Mononuclear cell (primary cell): ENCODE data around the gene MICU2. TPM values are rescaled to one million over a fixed set of nuclear protein-coding genes. Genes with fewer than 3 reads are reported as not detected.
"Not testable (repeated sequence)": the region's sequence is repeated elsewhere in the genome, so short reads cannot be mapped to it uniquely, and the experiment has no call there.

Experiments used
- H3K27me3 ChIP-seq: 2 replicates; pipeline ENCODE4 v1.6.0; 2011; ENCODE audit warnings: low read length, control low read depth; ENCODE audit not compliant: insufficient read depth
- H3K4me1 ChIP-seq: 2 replicates; pipeline ENCODE4 v1.5.1; 2011; ENCODE audit warnings: mild to moderate bottlenecking, low read length, control low read depth; ENCODE audit not compliant: insufficient read depth
- H3K4me3 ChIP-seq: 2 replicates; pipeline ENCODE4 v1.5.1; 2011; ENCODE audit warnings: mild to moderate bottlenecking, low read length, moderate library complexity
- H3K9me3 ChIP-seq: 2 replicates; pipeline ENCODE4 v1.5.1; 2011; ENCODE audit warnings: low read depth, mild to moderate bottlenecking, control low read depth, low read length
- total RNA-seq: library from RNA; depleted of rRNA; stranded (reverse); fragments of >200 nt; gene quantifications from one replicate; pipeline ENCODE4 v1.2.3, GENCODE V29; 2012

Gene MICU2
- total RNA-seq, 1 donor, result 60.3 TPM

DNA sequence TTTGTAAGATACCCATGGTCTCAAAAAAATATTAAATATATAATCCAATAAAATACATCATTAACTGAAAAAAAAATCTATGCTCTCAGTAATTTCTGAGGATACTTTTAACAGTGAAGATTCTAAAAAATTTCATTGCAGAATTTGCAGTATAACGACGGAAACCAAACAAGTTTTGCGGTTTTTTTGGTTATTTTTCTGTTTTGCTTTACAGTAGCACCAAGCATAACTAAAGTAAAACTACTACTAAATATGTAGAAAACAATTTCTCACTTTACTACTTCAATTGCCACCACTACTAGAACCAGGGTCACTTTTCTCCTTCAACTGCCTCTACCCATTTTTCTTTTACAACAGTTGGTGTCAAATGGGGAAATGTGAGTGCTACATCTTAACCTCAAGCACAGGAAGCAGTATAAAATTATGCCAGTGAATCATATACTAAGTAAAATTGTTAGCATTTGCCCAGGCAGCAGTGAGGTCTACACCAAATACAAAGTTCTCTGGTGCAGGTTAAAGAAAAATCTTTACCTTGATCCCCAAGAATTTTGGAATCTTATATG is 24.1 kb downstream of the MICU2 start:
- H3K4me3 ChIP-seq, result no peak overlapping the region
- H3K4me1 ChIP-seq, result peaks cover 13% of the 10 kb centered on the region
- H3K27me3 ChIP-seq, result no peaks in the 10 kb centered on the region
- peaks cover 12% of the 10 kb centered on the region for H3K9me3 ChIP-seq

DNA sequence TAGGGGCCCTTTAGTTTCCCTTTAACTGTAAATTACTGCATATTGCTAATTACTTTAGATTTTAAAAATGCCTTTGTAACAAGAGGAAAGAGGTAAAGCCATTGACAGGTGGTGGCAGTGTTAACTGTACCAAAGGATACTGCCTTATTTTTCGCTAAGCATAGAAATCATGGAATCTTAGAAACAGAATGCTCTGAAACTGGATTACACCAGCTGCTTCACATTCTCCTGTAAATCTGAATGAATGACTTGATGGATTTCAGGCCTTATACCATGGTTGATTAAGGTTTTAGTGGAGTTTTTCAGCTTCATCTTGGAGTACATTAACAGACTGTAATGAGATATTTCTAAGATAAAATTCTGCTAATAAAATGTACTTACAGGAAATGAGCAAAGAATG is 25.2 kb downstream of the MICU2 start:
- no peaks in the 10 kb centered on the region for H3K27me3 ChIP-seq
- peaks cover 13% of the 10 kb centered on the region for H3K4me1 ChIP-seq
- H3K9me3 ChIP-seq, result peaks cover 12% of the 10 kb centered on the region
- no peak overlapping the region for H3K4me3 ChIP-seq

DNA sequence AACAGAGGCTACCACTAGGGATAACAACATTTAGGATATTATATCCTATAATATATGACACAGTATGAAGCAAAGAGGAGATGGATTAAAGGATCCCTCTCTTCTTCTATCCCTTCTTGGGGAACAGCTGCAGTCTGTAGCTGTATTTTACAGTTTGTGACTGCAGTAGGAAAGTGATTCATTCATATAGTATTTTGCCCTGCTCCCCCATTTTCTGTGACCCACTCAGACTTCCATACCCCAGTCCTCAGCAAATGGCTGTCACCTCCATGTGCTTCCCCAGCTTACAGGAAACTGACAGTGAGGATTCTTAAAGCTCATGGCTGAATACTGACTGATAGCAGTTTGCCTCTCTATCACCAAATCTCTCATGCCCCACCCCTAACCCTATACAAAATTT is 27.5 kb downstream of the MICU2 start:
- H3K9me3 ChIP-seq, result no peaks in the 10 kb centered on the region
- H3K4me3 ChIP-seq, result no peak overlapping the region
- no peaks in the 10 kb centered on the region for H3K27me3 ChIP-seq
- H3K4me1 ChIP-seq, result peaks cover 13% of the 10 kb centered on the region

DNA sequence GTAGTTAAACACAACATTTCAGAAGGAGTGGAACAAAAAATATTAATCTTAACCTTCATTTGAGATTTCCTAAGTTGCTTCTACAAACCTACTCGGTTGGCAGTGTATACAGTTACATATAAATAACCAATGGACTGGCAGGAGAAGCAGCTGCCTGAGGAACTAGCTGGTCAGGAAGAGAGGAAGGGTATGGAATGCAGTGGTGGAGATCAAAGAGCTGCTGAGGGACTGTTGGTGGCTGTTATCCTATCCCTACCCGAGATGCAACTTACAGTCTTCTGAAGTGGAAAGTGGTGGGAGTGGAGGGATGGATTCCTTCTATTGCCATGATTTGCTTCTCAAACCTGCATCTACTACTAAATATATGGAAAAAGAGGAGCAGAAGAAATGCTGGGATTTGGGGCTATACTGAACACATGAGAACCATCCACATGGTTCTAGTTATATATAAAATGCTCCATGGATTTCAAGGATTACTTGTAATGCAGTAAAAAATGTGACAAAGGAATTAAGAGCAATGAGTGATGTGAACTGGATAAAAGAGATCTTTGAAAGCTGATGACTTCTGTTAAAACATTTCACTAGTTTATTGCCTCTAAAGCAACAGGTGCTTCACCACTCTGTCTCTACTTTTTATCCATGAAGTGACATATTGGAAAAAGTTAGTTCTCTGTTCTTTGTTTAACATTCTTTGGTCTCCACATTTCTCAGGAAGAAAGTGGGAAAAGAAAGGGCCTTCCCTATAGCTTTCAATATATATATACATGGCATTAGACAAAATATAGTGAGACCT is 29.9 kb downstream of the MICU2 start:
- H3K4me3 ChIP-seq, result no peak overlapping the region
- H3K27me3 ChIP-seq, result no peaks in the 10 kb centered on the region
- H3K4me1 ChIP-seq, result peaks cover 3% of the 10 kb centered on the region
- no peaks in the 10 kb centered on the region for H3K9me3 ChIP-seq

DNA sequence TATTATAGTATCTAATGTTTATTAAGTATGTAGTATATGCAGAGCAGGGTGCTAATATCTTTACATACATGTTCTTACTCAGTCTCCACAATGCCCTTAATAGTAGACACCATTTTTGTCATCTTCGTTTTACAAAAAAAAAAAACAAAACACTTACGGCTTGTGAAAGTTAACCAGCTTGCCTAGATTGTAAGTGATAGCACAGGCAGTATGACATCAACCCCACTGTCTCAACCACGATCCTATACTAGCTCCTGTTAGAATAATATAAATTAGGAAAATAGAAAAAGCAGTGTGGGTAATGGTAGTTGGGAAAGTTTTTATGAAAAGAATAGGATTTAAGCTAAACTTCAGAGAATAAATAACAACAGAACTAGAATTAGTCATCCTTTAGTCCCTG is 34.3 kb downstream of the MICU2 start:
- H3K4me1 ChIP-seq, result no peaks in the 10 kb centered on the region
- no peaks in the 10 kb centered on the region for H3K27me3 ChIP-seq
- no peaks in the 10 kb centered on the region for H3K9me3 ChIP-seq
- no peak overlapping the region for H3K4me3 ChIP-seq

DNA sequence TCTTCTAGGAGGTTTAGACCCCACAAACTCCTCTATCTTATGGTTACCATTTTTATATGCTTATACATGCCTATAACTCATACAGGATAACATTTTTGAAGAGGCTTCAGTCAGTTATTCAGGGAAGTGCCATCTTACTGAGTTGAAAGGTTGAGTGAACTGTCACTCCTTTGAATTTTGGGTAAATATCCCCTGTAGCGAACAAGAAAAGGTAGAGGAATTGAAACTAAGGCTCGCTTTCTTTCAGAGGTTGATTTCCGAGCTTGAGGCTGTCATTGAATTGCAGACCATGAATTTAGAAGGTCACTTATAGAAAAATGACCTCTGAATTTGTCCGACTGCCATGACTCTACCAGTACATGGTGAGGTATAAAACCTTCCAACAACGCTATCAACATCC is 35.1 kb downstream of the MICU2 start:
- Histone ChIP-seq H3K4me1 (no peaks in the 10 kb centered on the region), H3K4me3 (no peak overlapping the region), H3K27me3 (no peaks in the 10 kb centered on the region), H3K9me3 (no peaks in the 10 kb centered on the region)

DNA sequence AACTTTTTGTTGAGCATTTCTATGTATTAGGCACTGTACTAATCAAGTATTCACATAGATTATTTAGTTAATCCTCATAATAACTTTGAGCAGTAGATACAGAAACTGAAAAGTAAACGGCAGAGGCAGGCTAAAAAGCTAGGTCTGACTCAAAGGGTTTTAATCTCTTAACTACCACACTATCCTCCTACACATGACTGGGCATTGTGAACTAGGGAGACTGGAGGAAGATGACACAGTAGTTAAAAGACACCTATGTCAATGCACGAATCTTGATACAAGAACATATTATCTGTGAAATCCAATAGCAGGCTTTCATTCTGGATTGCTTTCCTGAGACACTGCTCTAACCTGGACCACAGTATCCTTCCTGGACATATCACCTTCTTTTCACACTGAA is 36.3 kb downstream of the MICU2 start:
- no peaks in the 10 kb centered on the region for H3K27me3 ChIP-seq
- no peak overlapping the region for H3K4me3 ChIP-seq
- no peaks in the 10 kb centered on the region for H3K9me3 ChIP-seq
- no peaks in the 10 kb centered on the region for H3K4me1 ChIP-seq

DNA sequence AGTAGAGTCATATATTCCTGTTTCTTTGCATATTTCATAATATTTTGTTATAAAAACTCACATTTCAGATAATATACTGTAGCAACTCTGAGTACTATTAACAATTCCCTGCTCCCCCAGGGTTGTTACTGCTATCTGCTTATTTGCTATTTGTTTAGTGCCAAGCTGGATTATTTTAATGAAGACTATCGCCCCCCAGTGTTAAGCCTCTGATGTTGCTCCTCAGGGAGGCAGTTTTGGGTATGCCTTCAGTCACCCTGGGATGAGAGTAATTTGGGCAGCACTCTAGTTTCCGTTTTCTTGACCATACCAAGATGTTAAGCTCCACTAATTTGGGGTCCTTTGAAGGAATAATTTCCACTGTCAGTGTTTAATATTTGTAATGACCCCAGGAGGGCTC is 46.0 kb downstream of the MICU2 start:
- Histone ChIP-seq H3K4me1 (no peaks in the 10 kb centered on the region), H3K27me3 (no peaks in the 10 kb centered on the region), H3K4me3 (no peak overlapping the region), H3K9me3 (no peaks in the 10 kb centered on the region)

DNA sequence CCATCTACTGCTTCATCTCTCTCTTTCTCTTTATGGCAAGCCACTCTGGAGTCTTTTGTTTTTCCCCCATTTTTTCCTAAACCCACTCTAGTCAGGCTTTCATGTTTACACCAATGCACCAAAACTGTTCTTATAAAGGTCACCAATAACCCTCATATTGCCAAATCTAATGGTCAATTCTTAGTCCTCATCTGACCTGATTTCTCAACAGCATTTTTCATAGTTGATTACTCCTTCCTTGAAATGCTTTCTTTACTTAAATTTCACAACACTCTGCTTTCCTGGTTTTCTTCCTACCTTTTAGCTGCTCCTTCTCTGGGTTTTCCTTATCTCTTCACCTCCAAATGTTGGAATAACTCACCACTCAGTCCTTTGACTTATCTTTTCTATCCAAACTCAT is 47.9 kb downstream of the MICU2 start:
- no peak overlapping the region for H3K4me3 ChIP-seq
- H3K4me1 ChIP-seq, result no peaks in the 10 kb centered on the region
- H3K9me3 ChIP-seq, result no peaks in the 10 kb centered on the region
- no peaks in the 10 kb centered on the region for H3K27me3 ChIP-seq

DNA sequence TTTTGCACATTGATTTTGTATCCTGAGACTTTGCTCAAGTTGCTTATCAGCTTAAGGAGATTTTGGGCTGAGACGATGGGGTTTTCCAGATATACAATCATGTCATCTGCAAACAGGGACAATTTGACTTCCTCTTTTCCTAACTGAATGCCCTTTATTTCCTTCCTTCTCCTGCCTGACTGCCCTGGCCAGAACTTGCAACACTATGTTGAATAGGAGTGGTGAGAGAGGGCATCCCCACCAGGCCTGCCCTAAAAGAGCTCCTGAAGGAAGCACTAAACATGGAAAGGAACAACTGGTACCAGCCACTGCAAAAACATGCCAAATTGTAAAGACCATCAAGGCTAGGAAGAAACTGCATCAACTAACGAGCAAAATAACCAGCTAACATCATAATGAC is 50.7 kb downstream of the MICU2 start:
- H3K27me3 ChIP-seq, H3K4me1 ChIP-seq, H3K4me3 ChIP-seq, H3K9me3 ChIP-seq: not testable (repeated sequence)

DNA sequence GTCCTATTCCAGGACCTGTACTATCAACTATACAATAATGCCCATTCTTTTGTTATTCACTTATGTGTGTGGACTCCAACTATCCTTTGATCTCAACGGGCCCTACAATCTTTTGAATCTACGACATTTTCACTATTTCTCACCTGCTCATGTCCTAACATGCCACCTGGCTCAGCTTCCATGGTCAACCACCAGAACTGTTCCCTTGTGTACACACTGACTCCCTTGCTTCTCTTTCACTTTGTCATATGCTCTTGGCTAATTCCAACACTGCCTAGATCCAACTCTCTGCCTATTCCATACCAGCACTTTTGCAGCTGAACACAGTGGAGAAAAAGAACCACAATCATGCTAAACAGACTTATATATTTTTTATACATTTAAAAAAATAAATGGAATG is 53.1 kb downstream of the MICU2 start:
- H3K4me3 ChIP-seq, result no peak overlapping the region
- H3K27me3 ChIP-seq, result no peaks in the 10 kb centered on the region
- H3K9me3 ChIP-seq, result no peaks in the 10 kb centered on the region
- H3K4me1 ChIP-seq, result no peaks in the 10 kb centered on the region

DNA sequence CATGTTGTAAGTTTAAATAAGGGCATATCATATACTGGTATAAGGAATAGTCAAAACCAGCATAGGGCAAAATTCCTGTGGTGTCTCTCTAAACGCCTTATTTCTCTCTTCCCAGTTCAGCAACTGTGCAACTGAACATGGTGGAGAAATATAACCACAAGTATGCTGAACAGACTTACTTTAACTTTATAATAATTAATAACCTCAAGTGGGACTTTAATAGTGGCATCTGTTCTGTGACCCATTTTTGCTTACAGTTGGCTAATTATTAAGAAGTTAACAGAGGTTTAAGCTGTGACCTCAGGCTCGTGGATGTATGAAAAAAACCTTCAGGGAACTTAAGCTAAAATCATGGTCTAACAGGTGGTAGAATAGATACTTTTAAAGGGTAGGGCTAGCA is 54.3 kb downstream of the MICU2 start:
- H3K9me3 ChIP-seq, result no peaks in the 10 kb centered on the region

DNA sequence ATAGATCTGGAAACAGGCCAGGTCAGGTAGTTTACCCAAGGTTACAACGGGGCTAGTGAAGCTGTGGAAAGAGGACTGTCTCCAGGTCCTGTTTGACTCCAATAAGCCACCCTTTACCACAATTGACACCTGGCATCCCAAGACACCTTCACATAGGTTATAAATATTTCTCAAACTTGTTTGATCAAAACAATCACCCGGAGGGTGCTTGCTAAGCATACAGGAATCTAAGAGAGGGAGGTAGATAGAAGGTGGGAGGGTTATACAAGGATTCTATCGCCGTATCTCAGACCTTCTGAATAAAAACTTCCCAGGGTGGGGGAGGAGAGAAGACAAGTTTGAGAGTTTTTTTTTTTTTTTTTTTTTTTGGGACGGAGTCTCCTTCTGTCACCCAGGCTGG is 55.4 kb downstream of the MICU2 start:
- H3K27me3 ChIP-seq, result no peaks in the 10 kb centered on the region
- no peaks in the 10 kb centered on the region for H3K9me3 ChIP-seq
- H3K4me1 ChIP-seq, result peaks cover 4% of the 10 kb centered on the region
- no peak overlapping the region for H3K4me3 ChIP-seq

More for the DNA sequence above, 54.3 kb downstream of the MICU2 start:
- H3K4me3 ChIP-seq, result no peak overlapping the region
- H3K27me3 ChIP-seq, result no peaks in the 10 kb centered on the region
- peaks cover 2% of the 10 kb centered on the region for H3K4me1 ChIP-seq

DNA sequence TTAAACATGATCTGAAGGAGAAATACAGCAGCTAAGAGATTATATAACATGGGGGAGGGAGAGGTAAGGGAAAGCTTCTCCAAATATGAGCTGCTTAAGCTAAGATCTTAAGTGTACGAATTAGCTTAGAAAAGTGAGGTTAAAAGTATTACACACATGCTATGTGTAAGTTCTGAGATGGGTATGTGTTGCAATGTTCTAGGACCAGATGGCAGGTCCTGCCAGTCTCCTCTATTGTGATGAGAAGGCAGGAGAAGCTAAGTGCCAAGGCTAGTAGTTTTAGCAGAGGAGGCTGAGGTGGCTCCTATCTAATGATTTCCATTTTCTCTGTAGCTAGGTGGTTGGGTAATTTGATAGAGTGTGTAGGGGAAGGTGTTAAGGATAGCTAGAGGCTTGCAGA is 57.6 kb downstream of the MICU2 start:
- Histone ChIP-seq H3K9me3 (no peaks in the 10 kb centered on the region), H3K4me1 (peaks cover 4% of the 10 kb centered on the region), H3K27me3 (no peaks in the 10 kb centered on the region)

DNA sequence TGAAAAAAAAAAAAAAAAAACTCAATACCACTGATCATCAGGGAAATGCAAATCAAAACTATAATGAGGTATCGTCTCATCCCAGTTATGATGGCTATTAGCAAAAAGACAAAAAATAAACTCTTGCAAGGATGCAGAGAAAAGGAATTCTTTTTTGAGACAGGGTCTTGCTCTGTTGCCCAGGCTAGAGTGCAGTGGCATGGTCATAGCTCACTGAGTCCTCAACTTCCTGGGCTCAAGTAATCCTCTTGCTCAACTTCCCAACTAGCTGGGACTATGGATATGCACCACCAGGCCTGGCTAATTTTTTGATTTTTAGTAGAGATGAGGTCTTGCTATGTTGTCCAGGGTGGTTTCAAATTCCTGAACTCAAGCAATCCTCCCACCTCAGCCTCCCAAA is 59.5 kb downstream of the MICU2 start:
- H3K4me3 ChIP-seq, result no peak overlapping the region
- no peaks in the 10 kb centered on the region for H3K9me3 ChIP-seq
- H3K4me1 ChIP-seq, result peaks cover 4% of the 10 kb centered on the region
- H3K27me3 ChIP-seq, result no peaks in the 10 kb centered on the region

More for the DNA sequence above, 57.6 kb downstream of the MICU2 start:
- no peak overlapping the region for H3K4me3 ChIP-seq

DNA sequence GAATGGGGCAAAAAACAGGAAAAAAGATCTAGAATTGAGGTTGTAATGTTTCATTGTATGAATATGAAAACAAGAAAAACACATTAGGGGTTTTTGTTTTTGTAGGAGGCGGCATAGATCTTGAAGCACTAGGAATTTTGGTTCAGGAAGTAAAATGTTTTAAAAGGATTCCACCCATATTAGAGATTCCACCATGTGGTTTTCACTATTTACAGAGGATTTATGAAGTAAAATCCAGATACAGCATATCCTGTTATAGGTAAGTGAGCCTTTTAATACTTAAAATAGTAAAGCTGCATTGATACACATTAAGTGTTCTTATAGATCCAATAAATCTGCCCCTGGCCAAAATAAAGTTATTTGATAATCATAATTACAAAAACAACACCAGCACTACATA is 61.4 kb downstream of the MICU2 start:
- peaks cover 4% of the 10 kb centered on the region for H3K4me1 ChIP-seq
- H3K4me3 ChIP-seq, result no peak overlapping the region
- no peaks in the 10 kb centered on the region for H3K9me3 ChIP-seq
- H3K27me3 ChIP-seq, result no peaks in the 10 kb centered on the region
